Gastrocnemius medialis (tissue), 4 donors: ENCODE data around the gene CHM.
"Not testable (repeated sequence)": the region's sequence is repeated elsewhere in the genome, so short reads cannot be mapped to it uniquely, and the experiment has no call there.

Experiments used
- POLR2A ChIP-seq, 2 donors: fragments of 450-650 bp; IDR thresholded peaks; one replicate each; pipeline ENCODE4 v1.6.1; 2017; ENCODE audit warnings: antibody characterized with exemption in 2 of 2, mild to moderate bottlenecking in 2 of 2, moderate library complexity in 2 of 2
- TF ChIP-seq, protein P1 (sequence below), 5 experiments: fragments of 450-650 bp in 3 of 5; fragments of 200-600 bp in 2 of 5; sonication (generic) in 2 of 5; IDR thresholded peaks in 4 of 5; conservative IDR thresholded peaks in 1 of 5; 1 replicate in 4 of 5; 2 replicates in 1 of 5; pipeline ENCODE4 v1.5.1; 2016 to 2019; ENCODE audit warnings: antibody characterized with exemption in 5 of 5, mild to moderate bottlenecking in 3 of 5, moderate library complexity in 3 of 5

DNA sequence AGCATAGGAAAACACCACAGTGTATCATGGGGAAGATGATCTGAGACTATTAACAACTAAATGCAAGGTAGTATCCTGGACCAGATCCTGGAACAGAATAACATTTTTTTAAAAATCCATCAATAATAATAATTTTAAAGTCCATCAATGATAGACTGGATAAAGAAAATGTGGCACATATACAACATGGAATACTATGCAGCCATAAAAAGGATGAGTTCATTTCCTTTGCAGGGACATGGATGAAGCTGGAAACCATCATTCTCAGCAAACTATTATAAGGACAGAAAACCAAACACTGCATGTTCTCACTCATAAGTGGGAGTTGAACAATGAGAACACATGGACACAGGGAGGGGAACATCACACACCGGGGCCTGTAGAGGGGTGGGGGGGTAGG, 37.6 kb downstream of the CHM start:
- TF ChIP-seq POLR2A (IDR thresholded peaks at IDR 0.05) = not testable (repeated sequence)
- TF ChIP-seq, protein P1, sequence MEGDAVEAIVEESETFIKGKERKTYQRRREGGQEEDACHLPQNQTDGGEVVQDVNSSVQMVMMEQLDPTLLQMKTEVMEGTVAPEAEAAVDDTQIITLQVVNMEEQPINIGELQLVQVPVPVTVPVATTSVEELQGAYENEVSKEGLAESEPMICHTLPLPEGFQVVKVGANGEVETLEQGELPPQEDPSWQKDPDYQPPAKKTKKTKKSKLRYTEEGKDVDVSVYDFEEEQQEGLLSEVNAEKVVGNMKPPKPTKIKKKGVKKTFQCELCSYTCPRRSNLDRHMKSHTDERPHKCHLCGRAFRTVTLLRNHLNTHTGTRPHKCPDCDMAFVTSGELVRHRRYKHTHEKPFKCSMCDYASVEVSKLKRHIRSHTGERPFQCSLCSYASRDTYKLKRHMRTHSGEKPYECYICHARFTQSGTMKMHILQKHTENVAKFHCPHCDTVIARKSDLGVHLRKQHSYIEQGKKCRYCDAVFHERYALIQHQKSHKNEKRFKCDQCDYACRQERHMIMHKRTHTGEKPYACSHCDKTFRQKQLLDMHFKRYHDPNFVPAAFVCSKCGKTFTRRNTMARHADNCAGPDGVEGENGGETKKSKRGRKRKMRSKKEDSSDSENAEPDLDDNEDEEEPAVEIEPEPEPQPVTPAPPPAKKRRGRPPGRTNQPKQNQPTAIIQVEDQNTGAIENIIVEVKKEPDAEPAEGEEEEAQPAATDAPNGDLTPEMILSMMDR (IDR thresholded peaks at IDR 0.05 in 4 of 5, conservative IDR thresholded peaks at IDR 0.05 in 1 of 5) = not testable (repeated sequence)
